ENCODE data around the gene LRRC56. TPM values are rescaled to one million over a fixed set of nuclear protein-coding genes. Genes with fewer than 3 reads are reported as not detected.

Gene LRRC56
- total RNA-seq, 2 donors from 2014 or later, result 2.8 to 3.2 TPM

GRCh38 chr11:545171-545570 is 7.8 kb downstream of the LRRC56 start:
- H3K27me3 ChIP-seq, result no peaks in the 10 kb centered on the region
- intact Hi-C loops (cut with DNase I), result no loop called here
- TF ChIP-seq CTCF (IDR thresholded peaks at IDR 0.05), result no peak
- DNase-seq, result no peak
- H3K9ac ChIP-seq (ENCODE audit: low read depth in 2 of 2, low read length in 2 of 2), result no peak overlapping the region
- H3K4me1 ChIP-seq, result no peaks in the 10 kb centered on the region
- H3K36me3 ChIP-seq, result no peaks in the 10 kb centered on the region
- H3K27ac ChIP-seq, result no peak overlapping the region
- H3K9me3 ChIP-seq, result no peaks in the 10 kb centered on the region
- no peak overlapping the region for H3K4me3 ChIP-seq

GRCh38 chr11:548700-549603 is 11.6 kb downstream of the LRRC56 start:
- Histone ChIP-seq H3K4me3 (no peak overlapping the region), H3K4me1 (no peaks in the 10 kb centered on the region), H3K36me3 (no peaks in the 10 kb centered on the region), H3K9me3 (no peaks in the 10 kb centered on the region), H3K27ac (no peak overlapping the region), H3K27me3 (no peaks in the 10 kb centered on the region), H3K9ac (ENCODE audit: low read depth in 2 of 2, low read length in 2 of 2) (no peak overlapping the region)
- intact Hi-C loops (cut with DNase I), result no loop called here
- no peak for TF ChIP-seq CTCF (IDR thresholded peaks at IDR 0.05)
- DNase-seq, result no peak

- H3K9ac ChIP-seq (ENCODE audit: low read depth in 2 of 2, low read length in 2 of 2), result no peak overlapping the region
- no peak overlapping the region for H3K27ac ChIP-seq
- no peaks in the 10 kb centered on the region for H3K9me3 ChIP-seq
- no peak for TF ChIP-seq CTCF (IDR thresholded peaks at IDR 0.05)
- no peaks in the 10 kb centered on the region for H3K36me3 ChIP-seq
- no peak overlapping the region for H3K4me3 ChIP-seq
- intact Hi-C loops (cut with DNase I), result loop anchor here (10.0 kb wide), 1 partner anchor 175 kb away; no protein-coding TSS in a partner anchor
- no peak for DNase-seq
- no peaks in the 10 kb centered on the region for H3K4me1 ChIP-seq
- peaks cover 2% of the 10 kb centered on the region for H3K27me3 ChIP-seq
These were observed 12.9 kb downstream of the LRRC56 start for GRCh38 chr11:550021-550745.

- Histone ChIP-seq H3K4me1 (no peaks in the 10 kb centered on the region), H3K4me3 (no peak overlapping the region), H3K27ac (no peak overlapping the region), H3K27me3 (peaks cover 7% of the 10 kb centered on the region), H3K36me3 (no peaks in the 10 kb centered on the region), H3K9ac (ENCODE audit: low read depth in 2 of 2, low read length in 2 of 2) (no peak overlapping the region), H3K9me3 (no peaks in the 10 kb centered on the region)
- no peak for DNase-seq
- intact Hi-C loops (cut with DNase I), result loop anchor here (10.0 kb wide), 1 partner anchor 174 kb away; no protein-coding TSS in a partner anchor
- no peak for TF ChIP-seq CTCF (IDR thresholded peaks at IDR 0.05)
These were observed 13.4 kb downstream of the LRRC56 start for GRCh38 chr11:550746-551085.

GRCh38 chr11:551131-551530 is 13.8 kb downstream of the LRRC56 start:
- DNase-seq, result no peak
- Histone ChIP-seq H3K4me1 (no peaks in the 10 kb centered on the region), H3K36me3 (no peaks in the 10 kb centered on the region), H3K27me3 (peaks cover 8% of the 10 kb centered on the region), H3K9me3 (no peaks in the 10 kb centered on the region), H3K9ac (ENCODE audit: low read depth in 2 of 2, low read length in 2 of 2) (no peak overlapping the region), H3K27ac (no peak overlapping the region), H3K4me3 (no peak overlapping the region)
- no peak for TF ChIP-seq CTCF (IDR thresholded peaks at IDR 0.05)
- intact Hi-C loops (cut with DNase I), result loop anchor here (10.0 kb wide), 1 partner anchor 174 kb away; no protein-coding TSS in a partner anchor
